ENCODE measurements around the gene ATAD2B.

ATAD2B gene

GRCh38 chr2:23912054-23912453 lies 14.9 kb downstream of the ATAD2B start:
- no peak for DNase-seq (ENCODE audit: low read depth in 2 of 2)

GRCh38 chr2:23905155-23905554 lies 21.8 kb downstream of the ATAD2B start:
- DNase-seq (ENCODE audit: low read depth in 2 of 2) = no peak

- DNase-seq (ENCODE audit: low read depth in 2 of 2) = no peak
Observed at GRCh38 chr2:23904692-23905091, 22.2 kb downstream of the ATAD2B start.

GRCh38 chr2:23904215-23904614 lies 22.7 kb downstream of the ATAD2B start:
- DNase-seq (ENCODE audit: low read depth in 2 of 2) = no peak

- no peak for DNase-seq (ENCODE audit: low read depth in 2 of 2)
Observed at GRCh38 chr2:23903034-23903433, 23.9 kb downstream of the ATAD2B start.

GRCh38 chr2:23901966-23902846 lies 24.7 kb downstream of the ATAD2B start:
- no peak for DNase-seq (ENCODE audit: low read depth in 2 of 2)

GRCh38 chr2:23900541-23901322 lies 26.2 kb downstream of the ATAD2B start:
- DNase-seq (ENCODE audit: low read depth in 2 of 2) = no peak

- no peak for DNase-seq (ENCODE audit: low read depth in 2 of 2)
Observed at GRCh38 chr2:23900133-23900532, 26.8 kb downstream of the ATAD2B start.

GRCh38 chr2:23871206-23871605 lies 55.7 kb downstream of the ATAD2B start:
- DNase-seq (ENCODE audit: low read depth in 2 of 2) = no peak

GRCh38 chr2:23867449-23867848 lies 59.5 kb downstream of the ATAD2B start:
- DNase-seq (ENCODE audit: low read depth in 2 of 2) = no peak

GRCh38 chr2:23862716-23863426 lies 64.1 kb downstream of the ATAD2B start:
- no peak for DNase-seq (ENCODE audit: low read depth in 2 of 2)

GRCh38 chr2:23861952-23862351 lies 65.0 kb downstream of the ATAD2B start:
- no peak for DNase-seq (ENCODE audit: low read depth in 2 of 2)

- DNase-seq (ENCODE audit: low read depth in 2 of 2) = no peak
Observed at GRCh38 chr2:23859983-23860382, 66.9 kb downstream of the ATAD2B start.

GRCh38 chr2:23859234-23859633 lies 67.7 kb downstream of the ATAD2B start:
- no peak for DNase-seq (ENCODE audit: low read depth in 2 of 2)

GRCh38 chr2:23850564-23851256 lies 76.2 kb downstream of the ATAD2B start:
- no peak for DNase-seq (ENCODE audit: low read depth in 2 of 2)

- DNase-seq (ENCODE audit: low read depth in 2 of 2) = no peak
Observed at GRCh38 chr2:23844905-23845304, 82.0 kb downstream of the ATAD2B start.

- DNase-seq (ENCODE audit: low read depth in 2 of 2) = no peak
Observed at GRCh38 chr2:23843051-23843976, 83.6 kb downstream of the ATAD2B start.

- DNase-seq (ENCODE audit: low read depth in 2 of 2) = no peak
Observed at GRCh38 chr2:23839919-23840578, 86.9 kb downstream of the ATAD2B start.

- DNase-seq (ENCODE audit: low read depth in 2 of 2) = no peak
Observed at GRCh38 chr2:23838996-23839395, 87.9 kb downstream of the ATAD2B start.

GRCh38 chr2:23838581-23838980 lies 88.3 kb downstream of the ATAD2B start:
- no peak for DNase-seq (ENCODE audit: low read depth in 2 of 2)

Data from stimulated activated CD8-positive, alpha-beta memory T cell treated with anti-CD3 and anti-CD28 coated beads, Interleukin-15, amount 100 ng/mL, for 48 hours (primary cell).